ENCODE data around the gene MYO1H. TPM values are rescaled to one million over a fixed set of nuclear protein-coding genes. Genes with fewer than 3 reads are reported as not detected.
"Not testable (repeated sequence)": the region's sequence is repeated elsewhere in the genome, so short reads cannot be mapped to it uniquely, and the experiment has no call there.

MYO1H gene
- total RNA-seq, 1 experiment from 2014 or later: 0.26 TPM

DNA sequence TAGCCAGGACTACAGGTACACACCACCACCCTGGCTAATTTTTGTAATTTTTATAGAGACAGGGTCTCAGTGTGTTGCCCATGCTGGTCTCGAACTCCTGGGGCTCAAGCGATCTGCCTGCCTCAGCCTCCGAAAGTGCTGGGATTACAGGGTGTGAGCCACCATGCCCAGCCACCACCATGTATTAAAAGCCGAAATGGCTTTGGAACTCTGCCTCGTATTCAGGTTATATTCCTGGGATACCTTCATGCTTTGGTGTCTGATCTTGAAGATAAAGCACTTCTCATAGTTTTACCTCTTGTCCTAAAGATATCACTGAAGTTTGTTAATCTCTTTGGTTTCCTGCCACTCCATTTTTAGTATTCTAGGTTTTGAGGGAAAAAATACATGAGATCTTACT lies 47.2 kb downstream of the MYO1H start:
- TF ChIP-seq, protein P1, sequence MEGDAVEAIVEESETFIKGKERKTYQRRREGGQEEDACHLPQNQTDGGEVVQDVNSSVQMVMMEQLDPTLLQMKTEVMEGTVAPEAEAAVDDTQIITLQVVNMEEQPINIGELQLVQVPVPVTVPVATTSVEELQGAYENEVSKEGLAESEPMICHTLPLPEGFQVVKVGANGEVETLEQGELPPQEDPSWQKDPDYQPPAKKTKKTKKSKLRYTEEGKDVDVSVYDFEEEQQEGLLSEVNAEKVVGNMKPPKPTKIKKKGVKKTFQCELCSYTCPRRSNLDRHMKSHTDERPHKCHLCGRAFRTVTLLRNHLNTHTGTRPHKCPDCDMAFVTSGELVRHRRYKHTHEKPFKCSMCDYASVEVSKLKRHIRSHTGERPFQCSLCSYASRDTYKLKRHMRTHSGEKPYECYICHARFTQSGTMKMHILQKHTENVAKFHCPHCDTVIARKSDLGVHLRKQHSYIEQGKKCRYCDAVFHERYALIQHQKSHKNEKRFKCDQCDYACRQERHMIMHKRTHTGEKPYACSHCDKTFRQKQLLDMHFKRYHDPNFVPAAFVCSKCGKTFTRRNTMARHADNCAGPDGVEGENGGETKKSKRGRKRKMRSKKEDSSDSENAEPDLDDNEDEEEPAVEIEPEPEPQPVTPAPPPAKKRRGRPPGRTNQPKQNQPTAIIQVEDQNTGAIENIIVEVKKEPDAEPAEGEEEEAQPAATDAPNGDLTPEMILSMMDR (conservative IDR thresholded peaks at IDR 0.05): no peak
- no peak for DNase-seq
- no peak overlapping the region for H2BK15ac ChIP-seq (ENCODE audit: low read depth, low read length)
- H2BK20ac ChIP-seq (ENCODE audit: low read depth, low read length, poor library complexity, severe bottlenecking): no peak overlapping the region
- no peaks in the 10 kb centered on the region for H3K9me3 ChIP-seq (ENCODE audit: control insufficient read depth, low read depth, low read length)
- H3K27me3 Mint-ChIP-seq (ENCODE audit: low read depth): peaks cover 14% of the 10 kb centered on the region
- H2AFZ ChIP-seq (ENCODE audit: low read length): no peak overlapping the region
- no peak overlapping the region for H4K91ac ChIP-seq (ENCODE audit: insufficient read length, low read depth, low read length)
- H3K79me1 ChIP-seq (ENCODE audit: insufficient read depth, low read depth, low read length, poor library complexity, severe bottlenecking): no peaks in the 10 kb centered on the region
- no peaks in the 10 kb centered on the region for H3K9me3 Mint-ChIP-seq
- H3T11ph ChIP-seq (ENCODE audit: low read length): no peak overlapping the region
- no peak overlapping the region for H3K27ac Mint-ChIP-seq
- H3K23ac ChIP-seq (ENCODE audit: insufficient read length, low read depth, low read length): no peak overlapping the region
- H3K27ac ChIP-seq (ENCODE audit: insufficient read length, low read depth, low read length): no peak overlapping the region
- no peaks in the 10 kb centered on the region for H3K79me2 ChIP-seq (ENCODE audit: insufficient read depth, low read length)
- no peak overlapping the region for H2BK5ac ChIP-seq (ENCODE audit: insufficient read length, low read length)
- H3K56ac ChIP-seq (ENCODE audit: insufficient read length, low read depth, low read length): no peak overlapping the region
- H3K4me1 Mint-ChIP-seq: no peaks in the 10 kb centered on the region
- no peak overlapping the region for H3K14ac ChIP-seq (ENCODE audit: insufficient read depth, low read length)
- WGBS (ENCODE audit: extremely low coverage, insufficient read length, low lambda C conversion rate): no CpG with 5 or more reads among the region's 5 CpGs
- H3K9ac ChIP-seq (ENCODE audit: extremely low read depth, insufficient read length, low read length): no peak overlapping the region
- no peak overlapping the region for H3K4me2 ChIP-seq (ENCODE audit: insufficient read depth, insufficient read length, low read length)
- H3K36me3 Mint-ChIP-seq (ENCODE audit: insufficient read depth in 1 of 3, low read depth in 3 of 3): no peaks in the 10 kb centered on the region
- no peaks in the 10 kb centered on the region for H3K23me2 ChIP-seq (ENCODE audit: insufficient read length, low read depth, low read length, poor library complexity, severe bottlenecking)
- no peak overlapping the region for H2BK120ac ChIP-seq (ENCODE audit: low read depth, low read length, poor library complexity, severe bottlenecking)
- no peak overlapping the region for H2BK12ac ChIP-seq (ENCODE audit: insufficient read length, low read depth, low read length)
- H3K18ac ChIP-seq (ENCODE audit: insufficient read length, low read depth, low read length): no peak overlapping the region
- H4K8ac ChIP-seq (replicated peaks; ENCODE audit: insufficient read length, low read depth, low read length): no peak overlapping the region
- H3K4ac ChIP-seq (ENCODE audit: low read depth, low read length): no peak overlapping the region
- H4K20me1 ChIP-seq (ENCODE audit: control insufficient read depth, insufficient read depth, insufficient read length): no peaks in the 10 kb centered on the region
- no peak overlapping the region for H3K4me3 Mint-ChIP-seq
- H2AK5ac ChIP-seq (ENCODE audit: insufficient read length, low read length): no peak overlapping the region
- H3K4me1 ChIP-seq (ENCODE audit: insufficient read depth, low read length): no peaks in the 10 kb centered on the region
- no peaks in the 10 kb centered on the region for H3K27me3 ChIP-seq (ENCODE audit: insufficient read depth, low read length)
- no peak overlapping the region for H4K5ac ChIP-seq (ENCODE audit: insufficient read length, low read depth, low read length)

DNA sequence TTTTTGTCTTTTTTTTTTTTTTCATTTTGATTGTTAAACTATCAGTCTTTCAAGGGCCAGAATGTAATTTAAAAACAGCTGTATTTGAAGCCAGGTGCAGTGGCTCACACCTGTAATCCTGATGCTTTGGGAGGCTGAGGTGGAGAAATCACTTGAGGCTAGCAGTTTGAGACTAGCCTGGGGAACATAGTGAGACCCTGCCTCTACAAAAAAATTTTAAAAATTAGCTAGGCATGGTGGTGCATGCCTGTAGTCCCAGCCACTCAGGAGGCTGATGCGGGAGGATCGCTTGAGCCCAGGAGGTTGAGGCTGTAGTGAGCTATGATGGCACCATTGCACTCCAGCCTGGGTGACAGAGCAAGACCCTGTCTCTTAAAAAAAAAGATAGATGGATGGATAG lies 57.1 kb downstream of the MYO1H start:
- not testable (repeated sequence) for H3K79me2 ChIP-seq (ENCODE audit: insufficient read depth, low read length); H4K20me1 ChIP-seq (ENCODE audit: control insufficient read depth, insufficient read depth, insufficient read length); H4K91ac ChIP-seq (ENCODE audit: insufficient read length, low read depth, low read length); H3K23ac ChIP-seq (ENCODE audit: insufficient read length, low read depth, low read length); H2BK15ac ChIP-seq (ENCODE audit: low read depth, low read length); H3K9me3 Mint-ChIP-seq; H2AK5ac ChIP-seq (ENCODE audit: insufficient read length, low read length); H3K79me1 ChIP-seq (ENCODE audit: insufficient read depth, low read depth, low read length, poor library complexity, severe bottlenecking); H2BK12ac ChIP-seq (ENCODE audit: insufficient read length, low read depth, low read length); H4K8ac ChIP-seq (replicated peaks; ENCODE audit: insufficient read length, low read depth, low read length); H3K4me3 Mint-ChIP-seq; H3K4me2 ChIP-seq (ENCODE audit: insufficient read depth, insufficient read length, low read length); H3K4me1 ChIP-seq (ENCODE audit: insufficient read depth, low read length); H3K4ac ChIP-seq (ENCODE audit: low read depth, low read length); H3K9ac ChIP-seq (ENCODE audit: extremely low read depth, insufficient read length, low read length); H3K18ac ChIP-seq (ENCODE audit: insufficient read length, low read depth, low read length); H3K27me3 ChIP-seq (ENCODE audit: insufficient read depth, low read length); H4K5ac ChIP-seq (ENCODE audit: insufficient read length, low read depth, low read length); H3T11ph ChIP-seq (ENCODE audit: low read length); H2BK120ac ChIP-seq (ENCODE audit: low read depth, low read length, poor library complexity, severe bottlenecking); H3K9me3 ChIP-seq (ENCODE audit: control insufficient read depth, low read depth, low read length); DNase-seq; H3K27ac ChIP-seq (ENCODE audit: insufficient read length, low read depth, low read length); H3K14ac ChIP-seq (ENCODE audit: insufficient read depth, low read length); H3K23me2 ChIP-seq (ENCODE audit: insufficient read length, low read depth, low read length, poor library complexity, severe bottlenecking); H2BK20ac ChIP-seq (ENCODE audit: low read depth, low read length, poor library complexity, severe bottlenecking); H3K36me3 Mint-ChIP-seq (ENCODE audit: insufficient read depth in 1 of 3, low read depth in 3 of 3); H3K56ac ChIP-seq (ENCODE audit: insufficient read length, low read depth, low read length); H3K4me1 Mint-ChIP-seq; H2BK5ac ChIP-seq (ENCODE audit: insufficient read length, low read length); H3K27ac Mint-ChIP-seq; H2AFZ ChIP-seq (ENCODE audit: low read length)
- peaks cover 17% of the 10 kb centered on the region for H3K27me3 Mint-ChIP-seq (ENCODE audit: low read depth)
- WGBS (ENCODE audit: extremely low coverage, insufficient read length, low lambda C conversion rate): no CpG with 5 or more reads among the region's 2 CpGs

Data from H9 (cell line).